ENCODE measurements around the gene P2RX7. TPM values are rescaled to one million over a fixed set of nuclear protein-coding genes. Genes with fewer than 3 reads are reported as not detected.

The P2RX7 gene
- polyA plus RNA-seq, 2 of the 4 experiments (the other 2 are of a cell fraction): 0.03 TPM; not detected in 1

DNA sequence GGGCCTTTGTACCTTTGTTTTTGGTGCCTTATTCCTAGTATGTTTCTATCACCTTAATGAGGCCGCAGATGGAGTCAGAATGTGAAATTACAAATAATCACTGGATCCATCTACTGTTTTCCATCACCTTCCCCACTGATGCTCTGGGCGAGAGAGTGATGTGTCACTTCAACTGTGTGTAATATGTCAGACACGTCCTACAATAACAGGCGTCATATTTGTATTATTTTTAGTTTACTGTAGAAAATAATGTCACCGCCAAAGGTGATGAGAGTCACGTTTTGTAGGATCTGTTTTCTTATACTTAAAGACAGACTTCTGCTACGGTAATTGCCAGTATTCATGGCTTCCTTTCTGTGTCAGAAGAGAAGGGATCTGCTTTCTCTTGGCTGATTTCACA, 54.8 kb downstream of the P2RX7 start:
- POLR2A ChIA-PET: no interaction called here
- no peak for DNase-seq (ENCODE audit: low read depth in 1 of 2, low spot score in 1 of 2)
- ATAC-seq: no peak
- TF ChIP-seq SMC3 (IDR thresholded peaks at IDR 0.05) (no peak), RFX5 (IDR thresholded peaks at IDR 0.05) (no peak)
- FAIRE-seq: no peak
- CTCF ChIA-PET: no interaction called here
- Histone ChIP-seq H3K4me1 (no peaks in the 10 kb centered on the region), H3K9me3 (no peaks in the 10 kb centered on the region; the same call in 2 of the 3 replicates), H3K4me3 (no peak overlapping the region), H3K27ac (no peak overlapping the region), H3K4me2 (no peak overlapping the region)
- 66% methylated on average over 7 of the region's 7 CpGs for WGBS (ENCODE audit: missing lambda C conversion rate)

DNA sequence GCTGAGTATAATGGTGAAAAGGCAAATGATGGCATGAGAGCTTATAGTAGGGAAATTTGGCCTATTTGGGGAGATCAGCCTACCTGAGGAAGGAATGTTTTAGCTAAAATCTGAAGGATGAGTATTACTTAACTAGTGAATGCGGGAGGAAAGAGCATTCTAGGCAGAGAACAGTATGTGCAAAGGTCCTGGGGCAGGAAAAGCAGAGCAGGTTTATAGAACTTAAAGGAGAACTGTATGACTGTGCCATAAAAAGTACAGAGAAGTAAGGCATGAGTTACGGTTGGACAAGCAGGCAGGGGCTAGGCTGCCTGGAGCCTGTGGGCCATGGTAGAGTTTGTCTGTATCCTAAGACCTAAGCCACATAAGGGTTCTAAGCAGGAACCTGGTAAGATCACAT, 55.6 kb downstream of the P2RX7 start:
- Histone ChIP-seq H3K4me1 (no peaks in the 10 kb centered on the region), H3K4me2 (no peak overlapping the region), H3K9me3 (no peaks in the 10 kb centered on the region), H3K27ac (no peak overlapping the region), H3K4me3 (no peak overlapping the region)
- no peak for TF ChIP-seq MYC (IDR thresholded peaks at IDR 0.05; ENCODE audit: borderline replicate concordance, low read length)
- TF ChIP-seq EHMT2 (IDR thresholded peaks at IDR 0.05; ENCODE audit: low read depth): no peak
- TF ChIP-seq CEBPB (IDR thresholded peaks at IDR 0.05): no peak
- TF ChIP-seq POLR2A (IDR thresholded peaks at IDR 0.05; ENCODE audit: low read length): no peak
- TF ChIP-seq, protein P1, sequence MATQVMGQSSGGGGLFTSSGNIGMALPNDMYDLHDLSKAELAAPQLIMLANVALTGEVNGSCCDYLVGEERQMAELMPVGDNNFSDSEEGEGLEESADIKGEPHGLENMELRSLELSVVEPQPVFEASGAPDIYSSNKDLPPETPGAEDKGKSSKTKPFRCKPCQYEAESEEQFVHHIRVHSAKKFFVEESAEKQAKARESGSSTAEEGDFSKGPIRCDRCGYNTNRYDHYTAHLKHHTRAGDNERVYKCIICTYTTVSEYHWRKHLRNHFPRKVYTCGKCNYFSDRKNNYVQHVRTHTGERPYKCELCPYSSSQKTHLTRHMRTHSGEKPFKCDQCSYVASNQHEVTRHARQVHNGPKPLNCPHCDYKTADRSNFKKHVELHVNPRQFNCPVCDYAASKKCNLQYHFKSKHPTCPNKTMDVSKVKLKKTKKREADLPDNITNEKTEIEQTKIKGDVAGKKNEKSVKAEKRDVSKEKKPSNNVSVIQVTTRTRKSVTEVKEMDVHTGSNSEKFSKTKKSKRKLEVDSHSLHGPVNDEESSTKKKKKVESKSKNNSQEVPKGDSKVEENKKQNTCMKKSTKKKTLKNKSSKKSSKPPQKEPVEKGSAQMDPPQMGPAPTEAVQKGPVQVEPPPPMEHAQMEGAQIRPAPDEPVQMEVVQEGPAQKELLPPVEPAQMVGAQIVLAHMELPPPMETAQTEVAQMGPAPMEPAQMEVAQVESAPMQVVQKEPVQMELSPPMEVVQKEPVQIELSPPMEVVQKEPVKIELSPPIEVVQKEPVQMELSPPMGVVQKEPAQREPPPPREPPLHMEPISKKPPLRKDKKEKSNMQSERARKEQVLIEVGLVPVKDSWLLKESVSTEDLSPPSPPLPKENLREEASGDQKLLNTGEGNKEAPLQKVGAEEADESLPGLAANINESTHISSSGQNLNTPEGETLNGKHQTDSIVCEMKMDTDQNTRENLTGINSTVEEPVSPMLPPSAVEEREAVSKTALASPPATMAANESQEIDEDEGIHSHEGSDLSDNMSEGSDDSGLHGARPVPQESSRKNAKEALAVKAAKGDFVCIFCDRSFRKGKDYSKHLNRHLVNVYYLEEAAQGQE (IDR thresholded peaks at IDR 0.05): no peak
- no peak for TF ChIP-seq SREBF2 (IDR thresholded peaks at IDR 0.05)
- TF ChIP-seq, protein P2, sequence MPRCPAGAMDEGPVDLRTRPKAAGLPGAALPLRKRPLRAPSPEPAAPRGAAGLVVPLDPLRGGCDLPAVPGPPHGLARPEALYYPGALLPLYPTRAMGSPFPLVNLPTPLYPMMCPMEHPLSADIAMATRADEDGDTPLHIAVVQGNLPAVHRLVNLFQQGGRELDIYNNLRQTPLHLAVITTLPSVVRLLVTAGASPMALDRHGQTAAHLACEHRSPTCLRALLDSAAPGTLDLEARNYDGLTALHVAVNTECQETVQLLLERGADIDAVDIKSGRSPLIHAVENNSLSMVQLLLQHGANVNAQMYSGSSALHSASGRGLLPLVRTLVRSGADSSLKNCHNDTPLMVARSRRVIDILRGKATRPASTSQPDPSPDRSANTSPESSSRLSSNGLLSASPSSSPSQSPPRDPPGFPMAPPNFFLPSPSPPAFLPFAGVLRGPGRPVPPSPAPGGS (IDR thresholded peaks at IDR 0.05): no peak
- no peak for TF ChIP-seq RFX5 (IDR thresholded peaks at IDR 0.05)
- no peak for TF ChIP-seq KDM1A (IDR thresholded peaks at IDR 0.05; ENCODE audit: low read depth)
- no peak for TF ChIP-seq SMC3 (IDR thresholded peaks at IDR 0.05)
- no peak for TF ChIP-seq HEYL (CRISPR knock-in tag; IDR thresholded peaks at IDR 0.05)
- TF ChIP-seq NPAS2 (CRISPR knock-in tag; IDR thresholded peaks at IDR 0.05; ENCODE audit: borderline replicate concordance): no peak
- TF ChIP-seq ZNF302 (CRISPR knock-in tag; IDR thresholded peaks at IDR 0.05): no peak
- no peak for TF ChIP-seq FOSL2 (IDR thresholded peaks at IDR 0.05)
- TF ChIP-seq FOSL2 (CRISPR knock-in tag; IDR thresholded peaks at IDR 0.05): no peak
- no peak for TF ChIP-seq MAZ (IDR thresholded peaks at IDR 0.05; ENCODE audit: borderline replicate concordance, low read depth, low read length)
- TF ChIP-seq, protein P3, sequence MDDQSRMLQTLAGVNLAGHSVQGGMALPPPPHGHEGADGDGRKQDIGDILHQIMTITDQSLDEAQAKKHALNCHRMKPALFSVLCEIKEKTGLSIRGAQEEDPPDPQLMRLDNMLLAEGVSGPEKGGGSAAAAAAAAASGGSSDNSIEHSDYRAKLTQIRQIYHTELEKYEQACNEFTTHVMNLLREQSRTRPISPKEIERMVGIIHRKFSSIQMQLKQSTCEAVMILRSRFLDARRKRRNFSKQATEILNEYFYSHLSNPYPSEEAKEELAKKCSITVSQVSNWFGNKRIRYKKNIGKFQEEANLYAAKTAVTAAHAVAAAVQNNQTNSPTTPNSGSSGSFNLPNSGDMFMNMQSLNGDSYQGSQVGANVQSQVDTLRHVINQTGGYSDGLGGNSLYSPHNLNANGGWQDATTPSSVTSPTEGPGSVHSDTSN (IDR thresholded peaks at IDR 0.05): no peak
- TF ChIP-seq EP300 (IDR thresholded peaks at IDR 0.05): no peak
- TF ChIP-seq RNF2 (IDR thresholded peaks at IDR 0.05; ENCODE audit: borderline replicate concordance, low read depth): no peak
- TF ChIP-seq MAFK (IDR thresholded peaks at IDR 0.05; ENCODE audit: partially characterized antibody): no peak
- TF ChIP-seq EHF (CRISPR knock-in tag; IDR thresholded peaks at IDR 0.05): no peak
- POLR2A ChIA-PET: no interaction called here
- WGBS (ENCODE audit: missing lambda C conversion rate): 67% methylated on average over 2 of the region's 2 CpGs
- DNase-seq (ENCODE audit: low read depth in 1 of 2, low spot score in 1 of 2): no peak
- CTCF ChIA-PET: no interaction called here
- ATAC-seq: no peak
- FAIRE-seq: no peak
